Measurements from ENCODE around the gene MACF1. TPM values are rescaled to one million over a fixed set of nuclear protein-coding genes. Genes with fewer than 3 reads are reported as not detected.
A peak's percentile ranks its signal among the peaks of the same experiment; 100 is the strongest.

MACF1 gene
- total RNA-seq, 1 experiment from 2014 or later = 265 TPM

DNA sequence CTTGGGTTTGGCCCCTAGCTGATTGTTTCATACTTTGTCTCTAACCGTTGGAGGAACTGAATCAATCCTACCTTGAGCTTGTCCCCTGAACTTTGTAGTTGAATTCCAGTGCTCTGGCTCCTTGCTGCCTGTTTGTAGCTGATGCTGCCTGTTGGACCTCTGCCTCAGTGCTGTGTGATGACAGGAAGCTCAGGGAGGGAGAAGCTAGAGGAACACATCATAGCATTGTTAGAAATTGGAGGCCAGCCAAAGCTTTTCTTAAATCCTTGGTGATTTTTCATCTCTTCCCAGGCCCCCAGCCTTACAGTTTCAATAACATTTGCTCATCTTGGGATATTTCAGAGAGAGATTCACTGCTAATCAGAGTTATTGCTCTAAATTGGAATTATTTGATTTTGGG is 34.0 kb downstream of the MACF1 start:
- H3K36me3 ChIP-seq (ENCODE audit: insufficient read depth, low read length, poor library complexity, severe bottlenecking) = no peaks in the 10 kb centered on the region
- H3K27me3 ChIP-seq (replicated peaks; ENCODE audit: insufficient read depth, low read depth, low read length, poor library complexity) = no peaks in the 10 kb centered on the region
- TF ChIP-seq, protein P1, sequence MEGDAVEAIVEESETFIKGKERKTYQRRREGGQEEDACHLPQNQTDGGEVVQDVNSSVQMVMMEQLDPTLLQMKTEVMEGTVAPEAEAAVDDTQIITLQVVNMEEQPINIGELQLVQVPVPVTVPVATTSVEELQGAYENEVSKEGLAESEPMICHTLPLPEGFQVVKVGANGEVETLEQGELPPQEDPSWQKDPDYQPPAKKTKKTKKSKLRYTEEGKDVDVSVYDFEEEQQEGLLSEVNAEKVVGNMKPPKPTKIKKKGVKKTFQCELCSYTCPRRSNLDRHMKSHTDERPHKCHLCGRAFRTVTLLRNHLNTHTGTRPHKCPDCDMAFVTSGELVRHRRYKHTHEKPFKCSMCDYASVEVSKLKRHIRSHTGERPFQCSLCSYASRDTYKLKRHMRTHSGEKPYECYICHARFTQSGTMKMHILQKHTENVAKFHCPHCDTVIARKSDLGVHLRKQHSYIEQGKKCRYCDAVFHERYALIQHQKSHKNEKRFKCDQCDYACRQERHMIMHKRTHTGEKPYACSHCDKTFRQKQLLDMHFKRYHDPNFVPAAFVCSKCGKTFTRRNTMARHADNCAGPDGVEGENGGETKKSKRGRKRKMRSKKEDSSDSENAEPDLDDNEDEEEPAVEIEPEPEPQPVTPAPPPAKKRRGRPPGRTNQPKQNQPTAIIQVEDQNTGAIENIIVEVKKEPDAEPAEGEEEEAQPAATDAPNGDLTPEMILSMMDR (conservative IDR thresholded peaks at IDR 0.05; ENCODE audit: low read depth, low read length) = no peak
- TF ChIP-seq EZH2 (IDR thresholded peaks at IDR 0.05; ENCODE audit: borderline replicate concordance, low read depth, low read length, poor library complexity, severe bottlenecking) = no peak
- intact Hi-C loops (cut with micrococcal nuclease; ENCODE audit: unreplicated experiment) = no loop called here
- ChIA-PET CTCF (no interaction called here), POLR2A (ENCODE audit: low non-redundant PET) (interaction anchor here (0.6 kb wide), 1 partner anchor 345 kb away, joined by 4 read pairs; no protein-coding TSS in a partner anchor)
- H3K27ac ChIP-seq (ENCODE audit: low read depth, low read length, poor library complexity, severe bottlenecking) = no peak overlapping the region
- H3K4me1 ChIP-seq (ENCODE audit: insufficient read depth, low read length, poor library complexity, severe bottlenecking) = peaks cover 12% of the 10 kb centered on the region
- H3K9me3 ChIP-seq (ENCODE audit: low read depth, low read length, poor library complexity, severe bottlenecking) = no peaks in the 10 kb centered on the region
- peak; percentile 77 for DNase-seq (ENCODE audit: low spot score)
- no TSS peak for BruUV-seq (replicated peaks)
- no peak overlapping the region for H3K4me3 ChIP-seq (ENCODE audit: low read depth, low read length, poor library complexity, severe bottlenecking)

DNA sequence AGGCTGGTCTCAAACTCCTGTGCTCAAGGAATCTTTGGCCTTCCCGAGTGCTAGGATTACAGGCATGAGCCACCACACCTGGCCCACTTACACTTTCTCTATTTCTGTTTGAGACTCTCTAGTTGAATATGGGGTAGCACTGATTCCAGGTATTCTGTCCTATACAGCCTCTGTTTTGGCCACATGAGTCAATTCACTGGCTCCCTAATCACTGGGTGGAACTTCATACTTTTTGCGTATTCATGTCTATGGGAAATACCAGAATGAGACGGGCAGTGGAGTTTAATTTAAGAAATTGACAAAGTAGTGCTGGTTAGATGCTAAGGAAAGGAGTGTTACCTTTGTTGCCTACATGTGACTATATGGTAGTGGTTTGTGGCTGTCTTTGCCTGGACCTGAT is 35.5 kb downstream of the MACF1 start:
- no TSS peak for BruUV-seq (replicated peaks)
- ChIA-PET CTCF (no interaction called here), POLR2A (ENCODE audit: low non-redundant PET) (no interaction called here)
- H3K9me3 ChIP-seq (ENCODE audit: low read depth, low read length, poor library complexity, severe bottlenecking) = no peaks in the 10 kb centered on the region
- intact Hi-C loops (cut with micrococcal nuclease; ENCODE audit: unreplicated experiment) = no loop called here
- H3K36me3 ChIP-seq (ENCODE audit: insufficient read depth, low read length, poor library complexity, severe bottlenecking) = no peaks in the 10 kb centered on the region
- H3K27ac ChIP-seq (ENCODE audit: low read depth, low read length, poor library complexity, severe bottlenecking) = no peak overlapping the region
- no peaks in the 10 kb centered on the region for H3K27me3 ChIP-seq (replicated peaks; ENCODE audit: insufficient read depth, low read depth, low read length, poor library complexity)
- H3K4me3 ChIP-seq (ENCODE audit: low read depth, low read length, poor library complexity, severe bottlenecking) = no peak overlapping the region
- TF ChIP-seq EZH2 (IDR thresholded peaks at IDR 0.05; ENCODE audit: borderline replicate concordance, low read depth, low read length, poor library complexity, severe bottlenecking) = no peak
- TF ChIP-seq, protein P1 (conservative IDR thresholded peaks at IDR 0.05; ENCODE audit: low read depth, low read length) = no peak
- DNase-seq (ENCODE audit: low spot score) = no peak
- H3K4me1 ChIP-seq (ENCODE audit: insufficient read depth, low read length, poor library complexity, severe bottlenecking) = peaks cover 12% of the 10 kb centered on the region

DNA sequence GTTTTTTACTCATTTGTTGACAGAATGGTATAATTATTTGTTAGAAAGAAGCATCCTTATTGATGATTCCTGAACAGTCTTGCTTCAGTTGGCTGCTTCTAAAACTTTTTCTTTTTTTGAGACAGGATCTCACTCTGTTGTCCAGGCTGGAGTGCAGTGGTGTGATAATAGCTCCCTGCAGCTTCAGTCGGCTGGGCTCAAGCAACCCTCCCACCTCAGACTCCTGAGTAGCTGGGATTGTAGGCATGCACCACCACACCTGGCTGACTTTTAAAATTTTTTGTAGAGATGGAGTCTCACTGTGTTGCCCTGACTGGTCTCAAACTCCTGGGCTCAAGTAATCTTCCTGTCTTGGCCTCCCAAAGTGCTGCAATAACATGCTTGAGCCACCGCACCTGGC is 38.8 kb downstream of the MACF1 start:
- Histone ChIP-seq H3K27ac (ENCODE audit: low read depth, low read length, poor library complexity, severe bottlenecking) (no peak overlapping the region), H3K36me3 (ENCODE audit: insufficient read depth, low read length, poor library complexity, severe bottlenecking) (no peaks in the 10 kb centered on the region), H3K27me3 (replicated peaks; ENCODE audit: insufficient read depth, low read depth, low read length, poor library complexity) (no peaks in the 10 kb centered on the region), H3K9me3 (ENCODE audit: low read depth, low read length, poor library complexity, severe bottlenecking) (no peaks in the 10 kb centered on the region), H3K4me3 (ENCODE audit: low read depth, low read length, poor library complexity, severe bottlenecking) (no peak overlapping the region), H3K4me1 (ENCODE audit: insufficient read depth, low read length, poor library complexity, severe bottlenecking) (peaks cover 6% of the 10 kb centered on the region)
- ChIA-PET POLR2A (ENCODE audit: low non-redundant PET) (no interaction called here), CTCF (no interaction called here)
- TF ChIP-seq, protein P1 (conservative IDR thresholded peaks at IDR 0.05; ENCODE audit: low read depth, low read length) = no peak
- DNase-seq (ENCODE audit: low spot score) = no peak
- BruUV-seq (replicated peaks) = no TSS peak
- intact Hi-C loops (cut with micrococcal nuclease; ENCODE audit: unreplicated experiment) = no loop called here

Measured in A673 (cell line).